HepG2 (cell line): ENCODE data around the gene CLCN2. TPM values are rescaled to one million over a fixed set of nuclear protein-coding genes. Genes with fewer than 3 reads are reported as not detected.

ENCODE experiments used
- ATAC-seq: fragments of 200-7000 bp; cut with Tn5 transposase; 3 replicates; pipeline ENCODE4 v1.9.1; 2020; ENCODE audit warnings: mild to moderate bottlenecking, moderate library complexity
- BruUV-seq: library from RNA; stranded (reverse); fragments of 400-500 nt; replicated peaks from 2 replicates; lab custom pipeline; 2021; lab: Mats Ljungman, UMichigan
- CTCF ChIA-PET: fragments of 300-600 bp; formaldehyde crosslinking; extraction: SDS; loops from one replicate; lab custom pipeline; 2021; ENCODE audit warnings: low total read pairs, inconsistent platforms, low intra/inter-chr PET ratio; lab: Yijun Ruan, JAX
- POLR2A ChIA-PET: fragments of 350-600 bp; sonication (Branson Sonifier 250); formaldehyde crosslinking; loops from one replicate; lab custom pipeline; 2020; ENCODE audit warnings: antibody characterized with exemption, inconsistent platforms; lab: Yijun Ruan, JAX
- DNase-seq: peaks from one replicate; pipeline ENCODE4 v3.0.0-alpha.2; 2015; ENCODE audit warnings: low spot score
- FAIRE-seq: peaks from 3 replicates; lab custom pipeline; 2011; peaks lifted over from hg19 to GRCh38; lab: Jason Lieb, UNC
- H2AFZ ChIP-seq: one replicate; pipeline ENCODE4 v1.6.1; 2011; ENCODE audit warnings: low read length, inconsistent platforms
- H3K27ac ChIP-seq: fragments of 300-600 bp; 3 replicates; pipeline ENCODE4 v1.8.0; 2011; ENCODE audit warnings: mixed run types, mild to moderate bottlenecking, mixed read lengths, low read length, inconsistent platforms; ENCODE audit not compliant: insufficient read depth; ENCODE audit errors: extremely low read length
- H3K27me3 ChIP-seq, 2 experiments: fragments of 200-600 bp in 1 of 2; 2 replicates in 1 of 2; 3 replicates in 1 of 2; pipeline versions ENCODE4 v1.6.0 to v1.8.0; 2011; ENCODE audit warnings: low read length in 2 of 2, mild to moderate bottlenecking in 2 of 2, moderate library complexity in 2 of 2, inconsistent platforms in 1 of 2; ENCODE audit not compliant: insufficient read depth in 2 of 2, control insufficient read depth in 1 of 2
- H3K36me3 ChIP-seq, 2 experiments: fragments of 200-600 bp in 1 of 2; replicated peaks in 1 of 2; 2 replicates in 1 of 2; 3 replicates in 1 of 2; pipeline versions ENCODE4 v1.5.1 to v1.8.0; 2011; ENCODE audit warnings: low read length in 2 of 2, inconsistent platforms in 1 of 2; ENCODE audit not compliant: insufficient read depth in 2 of 2, control insufficient read depth in 1 of 2
- H3K4me1 ChIP-seq: 2 replicates; pipeline ENCODE4 v1.5.1; 2012; ENCODE audit warnings: low read length, inconsistent platforms; ENCODE audit not compliant: insufficient read depth
- H3K4me2 ChIP-seq: 2 replicates; pipeline ENCODE4 v1.6.0; 2011; ENCODE audit warnings: low read depth, low read length, inconsistent platforms
- H3K4me3 ChIP-seq, 3 experiments: fragments of 200-600 bp in 1 of 3; sonication (generic), shearing (Covaris generic) in 1 of 3; replicated peaks in 1 of 3; 2 replicates each; pipeline ENCODE4 v1.5.1; 2011 to 2016; ENCODE audit warnings: low read length in 3 of 3, inconsistent platforms in 2 of 3, low read depth in 2 of 3, mild to moderate bottlenecking in 2 of 3, control low read depth in 1 of 3, mixed read lengths in 1 of 3; ENCODE audit not compliant: insufficient read depth in 1 of 3
- H3K79me2 ChIP-seq: one replicate; pipeline ENCODE4 v1.6.1; 2011; ENCODE audit warnings: low read length, inconsistent platforms; ENCODE audit not compliant: insufficient read depth
- H3K9ac ChIP-seq: 2 replicates; pipeline ENCODE4 v1.6.0; 2011; ENCODE audit warnings: mild to moderate bottlenecking, low read depth, low read length, inconsistent platforms; ENCODE audit not compliant: insufficient read depth
- H3K9me3 ChIP-seq: 2 replicates; pipeline ENCODE4 v1.5.1; 2012; ENCODE audit warnings: mild to moderate bottlenecking, low read length
- H4K20me1 ChIP-seq: 2 replicates; pipeline ENCODE4 v1.6.0; 2011; ENCODE audit warnings: inconsistent platforms, mild to moderate bottlenecking, low read length, moderate library complexity; ENCODE audit not compliant: insufficient read depth
- MXD4 ChIP-seq: IDR thresholded peaks from 2 replicates; pipeline ENCODE4 v1.6.1; 2016; ENCODE audit warnings: mild to moderate bottlenecking, missing biosample characterization, missing genetic modification reagents
- ZHX2 ChIP-seq, 2 experiments: sonication (generic) in 1 of 2; formaldehyde crosslinking in 1 of 2; IDR thresholded peaks; 2 replicates each; pipeline versions ENCODE4 v1.6.1 to v1.9.0; 2014 to 2022; ENCODE audit warnings: antibody characterized with exemption in 1 of 2, borderline replicate concordance in 1 of 2, inconsistent platforms in 1 of 2, low read depth in 1 of 2, missing genetic modification reagents in 1 of 2
- ZNF639 ChIP-seq: conservative IDR thresholded peaks from 2 replicates; pipeline ENCODE4 v1.6.1; 2018; ENCODE audit warnings: missing genetic modification reagents
- ZNF644 ChIP-seq: IDR thresholded peaks from 2 replicates; pipeline ENCODE4 v1.6.1; 2016; ENCODE audit warnings: low read depth
- ZNF724P ChIP-seq: sonication (generic); formaldehyde crosslinking; IDR thresholded peaks from 2 replicates; pipeline ENCODE4 v1.8.0; 2022; ENCODE audit warnings: missing genetic modification reagents, borderline replicate concordance
- ZNF792 ChIP-seq: IDR thresholded peaks from 2 replicates; pipeline ENCODE4 v1.6.1; 2016
- WGBS: methylation state at CpG from one replicate; pipeline ENCODE4 v1.1.6; 2017; ENCODE audit warnings: low lambda C conversion rate; 5-methylcytosine and 5-hydroxymethylcytosine counted together
- in situ Hi-C: cut with HindIII; loops from 2 replicates; pipeline ENCODE4 v1.10.0; 2017; ENCODE audit warnings: low pct_unique_long_range_greater_than_20kb; ENCODE audit not compliant: extremely low pct_ligation_motif_present
- intact Hi-C: fragments of 100-400 bp; cut with micrococcal nuclease; formaldehyde crosslinking; loops from one replicate; pipeline ENCODE4 v1.10.0; 2022; ENCODE audit not compliant: unreplicated experiment
- polyA plus RNA-seq, 8 experiments: library from polyadenylated mRNA; depleted of rRNA in 3 of 8; stranded (reverse) in 7 of 8; unstranded in 1 of 8; fragments of >200 nt; fragmentation: Illumina TruSeq in 4 of 8; extraction: Trizol in 4 of 8; gene quantifications; 2 replicates each; pipeline versions ENCODE4 v1.2.1 to v1.2.3, GENCODE V29; 2011 to 2016; ENCODE audit warnings: low read depth in 4 of 8, missing spikeins in 1 of 8, mixed read lengths in 1 of 8; ENCODE audit not compliant: insufficient read depth in 1 of 8
- total RNA-seq, 5 experiments: library from RNA; depleted of rRNA; stranded (reverse); fragments of >200 nt; fragmentation: Illumina TruSeq; extraction: Trizol; gene quantifications; 2 replicates each; pipeline ENCODE4 v1.2.3, GENCODE V29; 2016; ENCODE audit warnings: low read depth in 1 of 5
- TF ChIP-seq, protein P1 (sequence below): sonication (generic); formaldehyde crosslinking; IDR thresholded peaks from 2 replicates; pipeline ENCODE4 v1.5.1; 2020; ENCODE audit warnings: mild to moderate bottlenecking, missing genetic modification reagents, moderate library complexity

CLCN2 gene
- total and polyA plus RNA-seq, 2 of the 13 experiments (the other 11 are each of a cell fraction or from before 2014, with no cell fraction given), result 11.4 to 13.5 TPM

GRCh38 chr3:184362668-184363546 is 1.5 kb upstream of the CLCN2 start (continued):
- TF ChIP-seq, protein P1, sequence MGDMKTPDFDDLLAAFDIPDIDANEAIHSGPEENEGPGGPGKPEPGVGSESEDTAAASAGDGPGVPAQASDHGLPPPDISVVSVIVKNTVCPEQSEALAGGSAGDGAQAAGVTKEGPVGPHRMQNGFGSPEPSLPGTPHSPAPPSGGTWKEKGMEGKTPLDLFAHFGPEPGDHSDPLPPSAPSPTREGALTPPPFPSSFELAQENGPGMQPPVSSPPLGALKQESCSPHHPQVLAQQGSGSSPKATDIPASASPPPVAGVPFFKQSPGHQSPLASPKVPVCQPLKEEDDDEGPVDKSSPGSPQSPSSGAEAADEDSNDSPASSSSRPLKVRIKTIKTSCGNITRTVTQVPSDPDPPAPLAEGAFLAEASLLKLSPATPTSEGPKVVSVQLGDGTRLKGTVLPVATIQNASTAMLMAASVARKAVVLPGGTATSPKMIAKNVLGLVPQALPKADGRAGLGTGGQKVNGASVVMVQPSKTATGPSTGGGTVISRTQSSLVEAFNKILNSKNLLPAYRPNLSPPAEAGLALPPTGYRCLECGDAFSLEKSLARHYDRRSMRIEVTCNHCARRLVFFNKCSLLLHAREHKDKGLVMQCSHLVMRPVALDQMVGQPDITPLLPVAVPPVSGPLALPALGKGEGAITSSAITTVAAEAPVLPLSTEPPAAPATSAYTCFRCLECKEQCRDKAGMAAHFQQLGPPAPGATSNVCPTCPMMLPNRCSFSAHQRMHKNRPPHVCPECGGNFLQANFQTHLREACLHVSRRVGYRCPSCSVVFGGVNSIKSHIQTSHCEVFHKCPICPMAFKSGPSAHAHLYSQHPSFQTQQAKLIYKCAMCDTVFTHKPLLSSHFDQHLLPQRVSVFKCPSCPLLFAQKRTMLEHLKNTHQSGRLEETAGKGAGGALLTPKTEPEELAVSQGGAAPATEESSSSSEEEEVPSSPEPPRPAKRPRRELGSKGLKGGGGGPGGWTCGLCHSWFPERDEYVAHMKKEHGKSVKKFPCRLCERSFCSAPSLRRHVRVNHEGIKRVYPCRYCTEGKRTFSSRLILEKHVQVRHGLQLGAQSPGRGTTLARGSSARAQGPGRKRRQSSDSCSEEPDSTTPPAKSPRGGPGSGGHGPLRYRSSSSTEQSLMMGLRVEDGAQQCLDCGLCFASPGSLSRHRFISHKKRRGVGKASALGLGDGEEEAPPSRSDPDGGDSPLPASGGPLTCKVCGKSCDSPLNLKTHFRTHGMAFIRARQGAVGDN (CRISPR knock-in tag), result peak; percentile 98
- TF ChIP-seq MXD4 (CRISPR knock-in tag), result peak; percentile 80; the same call in 1 of the 2 replicates
- TF ChIP-seq ZNF724P, result no peak; the same call in 1 of the 2 replicates

DNA sequence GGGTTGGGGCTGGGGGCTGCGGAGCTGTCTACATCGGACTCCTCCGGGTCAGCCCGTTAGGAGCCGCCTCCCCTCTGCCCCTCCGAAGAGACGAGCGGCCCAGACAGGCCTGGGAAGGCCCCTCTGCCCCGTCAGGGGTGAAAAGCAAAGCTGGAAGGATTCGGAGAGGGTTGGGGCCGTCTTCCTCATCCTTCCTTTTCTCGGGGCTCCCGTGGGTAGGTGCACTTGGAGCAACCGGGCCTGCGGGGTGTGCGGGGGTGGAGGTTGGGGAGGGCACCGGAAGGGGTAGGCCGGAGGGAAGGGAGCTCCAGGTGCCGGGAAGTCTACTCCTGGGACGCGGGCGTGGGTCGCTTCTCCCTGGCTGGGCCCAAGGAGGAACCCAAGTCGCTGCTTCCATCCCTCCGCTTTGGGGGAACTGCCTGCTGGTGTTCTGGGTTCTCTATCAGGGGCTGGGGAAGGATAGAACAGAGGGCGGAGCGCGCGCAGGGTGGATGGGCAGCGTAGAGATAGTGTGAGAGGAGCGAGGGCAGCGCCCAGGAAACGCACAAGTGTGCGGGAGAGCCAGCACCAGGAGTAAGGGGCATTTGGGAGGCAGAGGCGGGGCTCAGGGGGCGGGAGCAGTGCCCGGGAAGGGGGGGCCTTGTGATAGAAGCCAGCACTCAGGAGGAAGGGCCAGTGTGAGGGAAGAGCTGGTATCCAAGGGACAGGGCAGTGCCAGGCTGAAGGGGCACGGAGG is 695 bp upstream of the CLCN2 start:
- Histone ChIP-seq H3K9me3 (no peaks in the 10 kb centered on the region), H3K4me2 (peak overlapping the region; percentile 100), H3K36me3 (peaks cover 12 to 30% of the 10 kb centered on the region in 2 experiments), H3K4me1 (peaks cover 49% of the 10 kb centered on the region), H3K4me3 (peak overlapping the region; percentile 93 to 96 (median 96)), H3K27me3 (no peaks in the 10 kb centered on the region; a peak in 1 of 5 replicates), H3K27ac (peak overlapping the region; percentile 97), H3K79me2 (peaks cover 31% of the 10 kb centered on the region), H2AFZ (no peak overlapping the region), H3K9ac (peak overlapping the region; percentile 97), H4K20me1 (peaks cover 7% of the 10 kb centered on the region; the same call in 1 of the 2 replicates)
- ChIA-PET CTCF (no interaction called here), POLR2A (interaction anchor here (0.7 to 2.9 kb wide), 17 partner anchors 8 to 176 kb away, joined by 3 to 18 read pairs (median 5); partner anchors contain the start of genes ABCF3, CHRD and FAM131A)
- in situ Hi-C loops, result no loop called here
- intact Hi-C loops, result no loop called here
- DNase-seq (no peak), FAIRE-seq (no peak), ATAC-seq (peak; percentile 28)
- BruUV-seq, result TSS peak; percentile 58
- WGBS, result under 1% methylated on average over 29 of the region's 38 CpGs
- no peak for TF ChIP-seq ZNF644 (CRISPR knock-in tag)
- no peak for TF ChIP-seq ZNF792 (CRISPR knock-in tag)
- TF ChIP-seq ZNF639, result 0 out of 2 replicates have a peak, but pooled peaks have one; percentile 1
- TF ChIP-seq ZHX2 (IDR thresholded peaks at IDR 0.05; ENCODE audit: low read depth), result no peak
- TF ChIP-seq ZHX2 (CRISPR knock-in tag; IDR thresholded peaks at IDR 0.05; ENCODE audit: borderline replicate concordance), result no peak
